GM12878 (cell line): ENCODE measurements around the gene PSAT1. TPM values are rescaled to one million over a fixed set of nuclear protein-coding genes. Genes with fewer than 3 reads are reported as not detected.

Source experiments
- ATF3 ChIP-seq: IDR thresholded peaks from 2 replicates; pipeline ENCODE4 v1.6.1; 2011; ENCODE audit warnings: low read depth, mild to moderate bottlenecking, low read length, moderate library complexity, borderline replicate concordance; ENCODE audit errors: extremely low read depth
- BHLHE40 ChIP-seq, 2 experiments: fragments of 450-650 bp in 1 of 2; IDR thresholded peaks; 2 replicates each; pipeline ENCODE4 v1.6.1; 2011 to 2017; ENCODE audit warnings: low read depth in 2 of 2, borderline replicate concordance in 1 of 2, improper control_type of control experiment in 1 of 2, low read length in 1 of 2, mild to moderate bottlenecking in 1 of 2
- CBFB ChIP-seq: IDR thresholded peaks from 2 replicates; pipeline ENCODE4 v1.6.1; 2016; ENCODE audit warnings: antibody characterized with exemption, low read depth
- CTCF ChIP-seq, 3 experiments: IDR thresholded peaks in 2 of 3; conservative IDR thresholded peaks in 1 of 3; 2 replicates each; pipeline ENCODE4 v1.5.1; 2011; ENCODE audit warnings: low read depth in 3 of 3, low read length in 3 of 3, mild to moderate bottlenecking in 3 of 3, control low read depth in 2 of 3, moderate library complexity in 2 of 3, inconsistent platforms in 1 of 3, mixed read lengths in 1 of 3; ENCODE audit not compliant: control insufficient read depth in 2 of 3, insufficient read depth in 1 of 3; ENCODE audit errors: extremely low read depth in 1 of 3
- EED ChIP-seq: sonication (generic); IDR thresholded peaks from 2 replicates; pipeline ENCODE4 v1.6.1; 2016; ENCODE audit warnings: antibody characterized with exemption, low read depth
- HDAC6 ChIP-seq: fragments of 200-600 bp; sonication (generic); IDR thresholded peaks from one replicate; pipeline ENCODE4 v1.8.0; 2017; ENCODE audit warnings: antibody characterized with exemption; ENCODE audit not compliant: unreplicated experiment
- HSF1 ChIP-seq: fragments of 150-350 bp; IDR thresholded peaks from 2 replicates; pipeline ENCODE4 v1.6.1; 2014; ENCODE audit warnings: mild to moderate bottlenecking, low read depth, low read length
- IKZF1 ChIP-seq: fragments of 450-650 bp; conservative IDR thresholded peaks from 2 replicates; pipeline ENCODE4 v1.6.1; 2017; ENCODE audit warnings: antibody characterized with exemption, mild to moderate bottlenecking
- KDM1A ChIP-seq: fragments of 200-600 bp; sonication (generic); IDR thresholded peaks from 2 replicates; pipeline ENCODE4 v1.6.1; 2016; ENCODE audit warnings: borderline replicate concordance
- MYC ChIP-seq: IDR thresholded peaks from 2 replicates; pipeline ENCODE4 v1.6.1; 2011; ENCODE audit warnings: mild to moderate bottlenecking, low read length, moderate library complexity, inconsistent platforms; ENCODE audit not compliant: insufficient read depth, insufficient replicate concordance, insufficient read length, severe bottlenecking
- NFIC ChIP-seq: IDR thresholded peaks from 2 replicates; pipeline ENCODE4 v1.6.1; 2012; ENCODE audit warnings: low read depth, mild to moderate bottlenecking, inconsistent platforms, low read length, moderate library complexity
- POLR2AphosphoS2 ChIP-seq: IDR thresholded peaks from 2 replicates; pipeline ENCODE4 v1.6.1; 2011; ENCODE audit warnings: low read depth, mild to moderate bottlenecking, low read length, improper control_type of control experiment, moderate library complexity
- SP1 ChIP-seq: IDR thresholded peaks from one replicate; pipeline ENCODE4 v1.6.1; 2011; ENCODE audit warnings: low read depth, low read length
- SUZ12 ChIP-seq: fragments of 200-600 bp; sonication (generic); IDR thresholded peaks from one replicate; pipeline ENCODE4 v1.6.1; 2018; ENCODE audit warnings: antibody characterized with exemption, mild to moderate bottlenecking; ENCODE audit not compliant: unreplicated experiment
- TAF1 ChIP-seq: IDR thresholded peaks from 2 replicates; pipeline ENCODE4 v1.6.1; 2011; ENCODE audit warnings: mild to moderate bottlenecking, low read depth, low read length, borderline replicate concordance
- TBL1XR1 ChIP-seq: IDR thresholded peaks from 2 replicates; pipeline ENCODE4 v1.6.1; 2012; ENCODE audit warnings: low read depth, low read length, improper control_type of control experiment
- USF2 ChIP-seq: IDR thresholded peaks from 2 replicates; pipeline ENCODE4 v1.6.1; 2011; ENCODE audit warnings: low read depth, low read length, improper control_type of control experiment, borderline replicate concordance
- WRNIP1 ChIP-seq: IDR thresholded peaks from 2 replicates; pipeline ENCODE4 v1.6.1; 2011; ENCODE audit warnings: low read depth, low read length, improper control_type of control experiment, borderline replicate concordance
- YBX1 ChIP-seq: fragments of 450-650 bp; IDR thresholded peaks from 2 replicates; pipeline ENCODE4 v1.6.1; 2016; ENCODE audit warnings: antibody characterized with exemption
- YY1 ChIP-seq: IDR thresholded peaks from 2 replicates; pipeline ENCODE4 v1.6.1; 2011; ENCODE audit warnings: low read depth, mild to moderate bottlenecking, low read length
- ZBTB11 ChIP-seq: fragments of 450-650 bp; formaldehyde crosslinking; IDR thresholded peaks from 2 replicates; pipeline ENCODE4 v1.5.0; 2022; ENCODE audit warnings: mild to moderate bottlenecking, missing genetic modification characterization
- polyA plus RNA-seq, 11 experiments: library from polyadenylated mRNA; depleted of rRNA in 4 of 11; unstranded in 6 of 11; stranded (reverse) in 5 of 11; fragments of >200 nt; fragmentation: Nextera tagmentation in 4 of 11; fragmentation: Illumina TruSeq in 1 of 11; extraction: Ambion mirVana in 4 of 11; extraction: Trizol in 1 of 11; gene quantifications; 1 replicate in 1 of 11; 2 replicates in 10 of 11; pipeline versions ENCODE4 v1.2.1 to v1.2.3, GENCODE V29; 2011 to 2016; ENCODE audit warnings: inconsistent platforms in 2 of 11, missing spikeins in 2 of 11, low read depth in 1 of 11
- total RNA-seq, 4 experiments: library from RNA; depleted of rRNA in 3 of 4; stranded (reverse); fragments of >200 nt in 3 of 4; fragmentation: Illumina TruSeq in 1 of 4; extraction: Trizol in 1 of 4; gene quantifications; 2 replicates each; pipeline versions ENCODE4 v1.2.1 to v1.2.3, GENCODE V29; 2013 to 2021

Gene PSAT1
- total and polyA plus RNA-seq, 10 of the 15 experiments (the other 5 are each of a cell fraction or from before 2014, with no cell fraction given): 35.1 to 126 (median 51.9) TPM

GRCh38 chr9:78296893-78297671, at the start of gene PSAT1 (continued):
- TF ChIP-seq USF2 (no peak), ZBTB11 (CRISPR knock-in tag) (no peak), SUZ12 (no peak), YBX1 (no peak), IKZF1 (peak; percentile 59), TAF1 (no peak), HSF1 (no peak), SP1 (peak; percentile 98), HDAC6 (no peak), CTCF (IDR thresholded peaks at IDR 0.05 in 2 of 3, conservative IDR thresholded peaks at IDR 0.05 in 1 of 3; ENCODE audit: control insufficient read depth in 2 of 3, extremely low read depth in 1 of 3, insufficient read depth in 1 of 3, low read depth in 3 of 3, low read length in 3 of 3) (peak in 1 of 3 experiments; percentile 19; a peak in 2 of 6 replicates), BHLHE40 (IDR thresholded peaks at IDR 0.05; ENCODE audit: borderline replicate concordance in 1 of 2, low read depth in 2 of 2, low read length in 1 of 2) (peak in 1 of 2 experiments; percentile 46; a peak in 1 of 4 replicates), WRNIP1 (no peak), YY1 (0 out of 2 replicates have a peak, but pooled peaks have one; percentile 18), EED (0 out of 2 replicates have a peak, but pooled peaks have one; percentile 13), MYC (peak; percentile 17), ATF3 (no peak), TBL1XR1 (no peak), NFIC (no peak), KDM1A (no peak), CBFB (peak; percentile 22; the same call in 1 of the 2 replicates), POLR2AphosphoS2 (no peak)
